IPS-20b (cell line): ENCODE measurements around the gene APPL1.

Experiments
- H3K27ac ChIP-seq: one replicate; pipeline ENCODE4 v1.5.1; 2013; ENCODE audit warnings: low read length
- H3K27me3 ChIP-seq: 2 replicates; pipeline ENCODE4 v1.6.1; 2013; ENCODE audit warnings: mild to moderate bottlenecking, low read length, inconsistent platforms; ENCODE audit not compliant: insufficient read depth
- H3K36me3 ChIP-seq: 2 replicates; pipeline ENCODE4 v1.6.1; 2013; ENCODE audit warnings: low read depth, mild to moderate bottlenecking, inconsistent platforms, low read length, moderate library complexity; ENCODE audit not compliant: insufficient read depth
- H3K4me1 ChIP-seq: 2 replicates; pipeline ENCODE4 v1.6.1; 2013; ENCODE audit warnings: mild to moderate bottlenecking, control low read depth, inconsistent platforms, low read length, moderate library complexity; ENCODE audit not compliant: insufficient read depth
- H3K4me3 ChIP-seq: 2 replicates; pipeline ENCODE4 v1.5.1; 2013; ENCODE audit warnings: mild to moderate bottlenecking, low read length, inconsistent platforms
- H3K9ac ChIP-seq: 2 replicates; pipeline ENCODE4 v1.6.1; 2013; ENCODE audit warnings: low read depth, mild to moderate bottlenecking, inconsistent platforms, low read length, moderate library complexity
- H3K9me3 ChIP-seq: 2 replicates; pipeline ENCODE4 v1.6.1; 2013; ENCODE audit warnings: mild to moderate bottlenecking, low read depth, low read length, inconsistent platforms; ENCODE audit not compliant: insufficient read depth

Gene APPL1

DNA sequence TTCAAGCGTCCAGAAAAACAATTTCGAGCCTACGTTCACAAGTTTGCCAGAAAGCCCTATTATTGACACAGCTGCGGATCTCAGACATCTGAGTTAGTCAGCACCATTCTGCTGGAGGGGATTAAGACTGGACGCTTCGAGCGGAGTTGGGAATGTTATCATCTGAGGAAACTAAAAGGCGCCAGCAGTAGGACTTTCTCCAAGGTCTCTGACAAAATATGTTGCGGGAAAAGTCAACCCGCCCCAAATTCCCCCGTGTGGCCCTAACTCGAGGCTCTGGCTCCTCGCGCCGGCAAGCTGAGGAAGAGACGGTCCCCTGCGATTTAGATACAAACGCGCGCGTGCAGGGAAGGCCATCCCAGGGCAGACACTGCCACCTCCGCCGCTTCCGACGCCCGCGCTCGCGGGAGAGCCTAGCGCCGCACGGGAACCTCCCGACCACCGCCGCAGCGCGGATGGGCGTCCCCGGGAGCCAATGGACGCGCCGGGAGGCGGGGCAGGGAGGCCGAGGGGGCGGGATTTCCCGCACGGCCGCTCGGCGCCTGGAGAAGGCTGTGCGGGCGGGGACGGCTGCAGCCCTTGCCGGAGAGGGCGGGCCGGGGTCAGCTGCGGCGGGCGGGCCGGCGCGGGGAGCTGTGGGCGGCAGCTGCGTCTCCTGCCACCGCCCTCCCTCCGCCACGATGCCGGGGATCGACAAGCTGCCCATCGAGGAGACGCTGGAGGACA lies at the start of gene APPL1:
TSS of gene APPL1 (plus strand) at position 526 of the 726 bp plus-strand sequence. CDS start at position 681, 155 bp downstream.
- Histone ChIP-seq H3K27ac (no peak within 1 kb of the TSS), H3K4me3 (peak within 1 kb of the TSS; percentile 93), H3K4me1 (peaks cover 4% of the 10 kb centered on the region; the same call in 1 of the 2 replicates), H3K27me3 (peaks cover 18% of the 10 kb centered on the region), H3K9ac (peak within 1 kb of the TSS; percentile 71; the same call in 1 of the 2 replicates), H3K36me3 (no peaks in the 10 kb centered on the region), H3K9me3 (no peaks in the 10 kb centered on the region)

DNA sequence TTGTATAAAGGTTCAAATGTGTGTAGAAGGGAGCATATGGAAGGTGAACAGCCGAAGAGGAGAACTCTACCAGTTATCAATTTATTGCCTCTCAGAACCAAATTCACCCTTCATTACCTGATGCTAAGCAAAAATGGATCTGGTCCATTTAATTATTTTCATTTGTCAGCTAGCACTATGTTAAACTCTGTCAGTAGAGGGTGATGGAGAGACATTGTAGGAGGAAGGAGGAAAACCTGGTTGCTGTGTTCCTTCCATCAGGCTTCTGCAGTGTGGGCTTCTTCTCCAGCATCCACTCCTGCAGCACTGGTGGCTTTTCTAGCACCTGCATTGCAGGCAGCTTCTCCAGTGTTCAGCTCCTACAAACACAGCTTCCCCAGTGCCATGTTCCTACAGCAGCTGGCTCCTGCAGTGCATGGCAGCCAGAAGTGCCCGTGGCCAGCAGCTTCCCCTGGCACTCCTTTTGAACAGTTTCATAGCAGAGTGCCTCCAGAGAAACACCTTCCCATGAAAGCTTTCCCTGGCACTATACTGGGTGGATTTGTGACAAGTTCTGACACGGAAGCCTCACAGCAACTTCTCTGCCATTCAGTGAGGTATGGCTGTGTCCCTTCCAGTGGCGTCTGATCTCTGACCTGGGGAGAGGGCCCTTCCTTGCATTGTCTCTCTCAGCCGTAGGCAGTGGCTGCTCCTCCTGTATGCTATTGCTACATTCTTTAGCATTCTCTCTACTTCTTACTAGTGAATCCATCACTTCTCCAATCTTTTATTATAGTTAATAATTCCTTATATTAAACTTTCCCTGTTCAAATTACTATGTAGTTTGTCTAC lies 47.7 kb upstream of the APPL1 start:
- Histone ChIP-seq H3K27ac (no peak overlapping the region), H3K4me1 (no peaks in the 10 kb centered on the region), H3K9me3 (no peaks in the 10 kb centered on the region), H3K27me3 (no peaks in the 10 kb centered on the region), H3K36me3 (no peaks in the 10 kb centered on the region), H3K4me3 (no peak overlapping the region), H3K9ac (no peak overlapping the region)

- Histone ChIP-seq H3K9ac (no peak overlapping the region), H3K36me3 (no peaks in the 10 kb centered on the region), H3K4me3 (no peak overlapping the region), H3K9me3 (no peaks in the 10 kb centered on the region), H3K27me3 (no peaks in the 10 kb centered on the region), H3K4me1 (no peaks in the 10 kb centered on the region), H3K27ac (no peak overlapping the region)
These were observed 43.0 kb upstream of the APPL1 start for GRCh38 chr3:57184526-57184925.

- H3K36me3 ChIP-seq, result no peaks in the 10 kb centered on the region
- no peaks in the 10 kb centered on the region for H3K27me3 ChIP-seq
- no peak overlapping the region for H3K9ac ChIP-seq
- H3K27ac ChIP-seq, result no peak overlapping the region
- no peaks in the 10 kb centered on the region for H3K9me3 ChIP-seq
- H3K4me3 ChIP-seq, result no peak overlapping the region
- H3K4me1 ChIP-seq, result no peaks in the 10 kb centered on the region
These were observed 35.5 kb upstream of the APPL1 start for GRCh38 chr3:57192028-57192427.

- Histone ChIP-seq H3K9me3 (no peaks in the 10 kb centered on the region), H3K27ac (no peak overlapping the region), H3K9ac (no peak overlapping the region), H3K27me3 (peaks cover 15% of the 10 kb centered on the region), H3K36me3 (no peaks in the 10 kb centered on the region), H3K4me3 (no peak overlapping the region), H3K4me1 (peaks cover 7% of the 10 kb centered on the region; the same call in 1 of the 2 replicates)
These were observed 32.9 kb upstream of the APPL1 start for GRCh38 chr3:57194641-57195040.

GRCh38 chr3:57199895-57200297 lies 27.6 kb upstream of the APPL1 start, which contains the start of gene HESX1:
HESX1 (minus strand) TSS chr3:57199978; CDS start chr3:57199918, 60 bp downstream.
- Histone ChIP-seq H3K4me1 (peaks cover 28% of the 10 kb centered on the region; the same call in 1 of the 2 replicates), H3K4me3 (peak within 1 kb of the TSS; percentile 73), H3K9ac (peak within 1 kb of the TSS; percentile 60; the same call in 1 of the 2 replicates), H3K9me3 (no peaks in the 10 kb centered on the region), H3K27ac (no peak within 1 kb of the TSS), H3K27me3 (peaks cover 54% of the 10 kb centered on the region), H3K36me3 (no peaks in the 10 kb centered on the region)

- Histone ChIP-seq H3K36me3 (no peaks in the 10 kb centered on the region), H3K9me3 (no peaks in the 10 kb centered on the region), H3K27me3 (peaks cover 26% of the 10 kb centered on the region), H3K4me1 (peaks cover 8% of the 10 kb centered on the region; the same call in 1 of the 2 replicates), H3K27ac (no peak overlapping the region), H3K9ac (no peak overlapping the region), H3K4me3 (no peak overlapping the region)
These were observed 21.1 kb upstream of the APPL1 start for GRCh38 chr3:57206423-57206822.

DNA sequence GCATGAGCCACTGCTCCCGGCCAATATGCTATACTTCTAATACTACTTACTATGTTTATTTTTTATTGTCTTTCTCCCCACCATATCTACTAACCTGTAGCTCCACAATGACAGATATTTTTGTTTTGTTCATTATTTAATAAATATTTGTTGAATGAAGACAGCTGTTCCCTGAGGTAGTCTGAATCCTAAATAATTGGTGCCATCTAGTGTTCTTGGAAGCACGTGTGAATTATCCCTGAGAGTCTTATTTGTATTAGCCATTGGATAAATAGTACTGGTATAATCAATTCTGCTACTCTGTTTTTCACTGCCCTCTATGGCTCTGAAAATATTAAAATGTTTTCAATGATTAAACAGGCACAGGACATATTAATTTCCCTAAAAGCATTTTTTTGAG lies 5.6 kb upstream of the APPL1 start:
- Histone ChIP-seq H3K27me3 (peaks cover 4% of the 10 kb centered on the region; the same call in 1 of the 2 replicates), H3K9me3 (no peaks in the 10 kb centered on the region), H3K27ac (no peak overlapping the region), H3K9ac (no peak overlapping the region), H3K4me3 (no peak overlapping the region), H3K36me3 (no peaks in the 10 kb centered on the region), H3K4me1 (peaks cover 4% of the 10 kb centered on the region; the same call in 1 of the 2 replicates)

GRCh38 chr3:57224856-57225255 lies 2.7 kb upstream of the APPL1 start:
- Histone ChIP-seq H3K4me3 (no peak overlapping the region), H3K27ac (no peak overlapping the region), H3K36me3 (no peaks in the 10 kb centered on the region), H3K9ac (no peak overlapping the region), H3K4me1 (peaks cover 4% of the 10 kb centered on the region; the same call in 1 of the 2 replicates), H3K9me3 (no peaks in the 10 kb centered on the region), H3K27me3 (peaks cover 18% of the 10 kb centered on the region)

GRCh38 chr3:57226176-57226575 lies 1.4 kb upstream of the APPL1 start:
- Histone ChIP-seq H3K36me3 (no peaks in the 10 kb centered on the region), H3K4me3 (no peak overlapping the region), H3K9ac (no peak overlapping the region), H3K27ac (no peak overlapping the region), H3K27me3 (peaks cover 18% of the 10 kb centered on the region), H3K9me3 (no peaks in the 10 kb centered on the region), H3K4me1 (peaks cover 4% of the 10 kb centered on the region; the same call in 1 of the 2 replicates)

- peak overlapping the region; percentile 93 for H3K4me3 ChIP-seq
- no peak overlapping the region for H3K27ac ChIP-seq
- peaks cover 4% of the 10 kb centered on the region; the same call in 1 of the 2 replicates for H3K4me1 ChIP-seq
- peaks cover 18% of the 10 kb centered on the region for H3K27me3 ChIP-seq
- H3K36me3 ChIP-seq, result no peaks in the 10 kb centered on the region
- peak overlapping the region; percentile 71; the same call in 1 of the 2 replicates for H3K9ac ChIP-seq
- no peaks in the 10 kb centered on the region for H3K9me3 ChIP-seq
These were observed 612 bp downstream of the APPL1 start for GRCh38 chr3:57227930-57228751.
